Measurements from ENCODE around the gene ZBTB44.

GRCh38 chr11:130278745-130279144, 36.0 kb downstream of the ZBTB44 start:
- TF ChIP-seq CTCF (IDR thresholded peaks at IDR 0.05) (no peak), POLR2A (IDR thresholded peaks at IDR 0.05) (no peak)
